ENCODE results near the gene CACNA1D. TPM values are rescaled to one million over a fixed set of nuclear protein-coding genes. Genes with fewer than 3 reads are reported as not detected.

The CACNA1D gene
- total RNA-seq, 4 donors from 2014 or later: 0.85 to 0.88 TPM; not detected in 2

DNA sequence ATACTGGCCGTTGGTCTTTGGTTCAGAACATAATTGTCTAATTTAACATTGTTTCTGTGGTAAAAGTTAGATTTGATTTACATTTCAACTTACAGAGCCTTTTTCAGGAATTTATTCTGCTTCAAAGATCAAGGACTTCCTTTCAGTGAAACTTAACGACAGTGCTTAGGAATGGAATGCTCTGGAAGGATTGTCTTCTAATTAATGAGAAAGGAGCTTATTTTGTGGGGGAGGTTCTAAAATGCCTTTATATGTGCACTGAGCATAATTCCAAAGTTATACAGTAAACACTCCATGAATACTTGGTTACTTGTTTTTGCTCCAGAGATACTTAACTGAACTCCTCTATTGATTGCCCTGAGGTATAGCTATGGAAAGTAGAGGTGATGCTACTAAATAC is 75.7 kb downstream of the CACNA1D start:
- TF ChIP-seq, protein P1, sequence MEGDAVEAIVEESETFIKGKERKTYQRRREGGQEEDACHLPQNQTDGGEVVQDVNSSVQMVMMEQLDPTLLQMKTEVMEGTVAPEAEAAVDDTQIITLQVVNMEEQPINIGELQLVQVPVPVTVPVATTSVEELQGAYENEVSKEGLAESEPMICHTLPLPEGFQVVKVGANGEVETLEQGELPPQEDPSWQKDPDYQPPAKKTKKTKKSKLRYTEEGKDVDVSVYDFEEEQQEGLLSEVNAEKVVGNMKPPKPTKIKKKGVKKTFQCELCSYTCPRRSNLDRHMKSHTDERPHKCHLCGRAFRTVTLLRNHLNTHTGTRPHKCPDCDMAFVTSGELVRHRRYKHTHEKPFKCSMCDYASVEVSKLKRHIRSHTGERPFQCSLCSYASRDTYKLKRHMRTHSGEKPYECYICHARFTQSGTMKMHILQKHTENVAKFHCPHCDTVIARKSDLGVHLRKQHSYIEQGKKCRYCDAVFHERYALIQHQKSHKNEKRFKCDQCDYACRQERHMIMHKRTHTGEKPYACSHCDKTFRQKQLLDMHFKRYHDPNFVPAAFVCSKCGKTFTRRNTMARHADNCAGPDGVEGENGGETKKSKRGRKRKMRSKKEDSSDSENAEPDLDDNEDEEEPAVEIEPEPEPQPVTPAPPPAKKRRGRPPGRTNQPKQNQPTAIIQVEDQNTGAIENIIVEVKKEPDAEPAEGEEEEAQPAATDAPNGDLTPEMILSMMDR (IDR thresholded peaks at IDR 0.05; ENCODE audit: low read depth): no peak

DNA sequence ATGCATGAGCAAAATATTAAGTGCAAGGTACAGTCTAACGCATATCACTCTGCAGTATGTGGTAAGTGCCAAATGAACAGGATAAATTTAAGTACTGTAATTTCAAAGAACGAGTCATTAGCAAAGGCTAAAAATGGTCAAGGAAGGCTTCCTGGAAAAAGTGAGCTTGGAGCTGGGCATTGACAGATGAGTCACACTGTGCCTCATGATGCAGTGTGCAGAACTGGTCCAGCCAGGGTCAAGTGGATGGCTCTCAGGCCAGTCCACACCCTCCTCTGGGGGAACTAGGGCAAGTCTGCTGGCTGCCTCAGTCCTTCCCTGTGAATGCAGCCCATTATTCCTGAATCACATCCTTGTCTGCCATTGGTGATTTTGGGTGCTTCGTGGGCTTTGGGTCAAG is 76.3 kb downstream of the CACNA1D start:
- TF ChIP-seq, protein P1 (IDR thresholded peaks at IDR 0.05; ENCODE audit: low read depth): no peak

DNA sequence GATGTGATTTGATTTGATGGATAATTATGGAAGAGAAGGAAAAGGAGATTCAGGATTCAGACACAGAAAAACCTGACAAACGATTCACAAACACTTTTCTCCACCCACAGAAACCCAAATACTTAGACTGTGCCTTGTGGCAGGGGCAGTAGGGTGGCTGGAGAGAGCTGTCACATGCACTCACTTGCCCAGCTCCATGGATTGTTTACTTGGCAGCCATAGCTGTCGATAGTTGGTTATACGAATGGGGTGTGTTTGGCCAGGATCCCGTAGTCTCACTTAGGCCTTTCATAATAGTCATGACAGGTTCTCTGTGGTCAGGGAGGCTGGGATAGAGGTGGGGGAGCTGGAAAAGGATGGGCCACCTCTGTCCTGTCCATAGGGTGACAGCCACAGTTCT is 76.9 kb downstream of the CACNA1D start:
- TF ChIP-seq, protein P1 (IDR thresholded peaks at IDR 0.05; ENCODE audit: low read depth): no peak

DNA sequence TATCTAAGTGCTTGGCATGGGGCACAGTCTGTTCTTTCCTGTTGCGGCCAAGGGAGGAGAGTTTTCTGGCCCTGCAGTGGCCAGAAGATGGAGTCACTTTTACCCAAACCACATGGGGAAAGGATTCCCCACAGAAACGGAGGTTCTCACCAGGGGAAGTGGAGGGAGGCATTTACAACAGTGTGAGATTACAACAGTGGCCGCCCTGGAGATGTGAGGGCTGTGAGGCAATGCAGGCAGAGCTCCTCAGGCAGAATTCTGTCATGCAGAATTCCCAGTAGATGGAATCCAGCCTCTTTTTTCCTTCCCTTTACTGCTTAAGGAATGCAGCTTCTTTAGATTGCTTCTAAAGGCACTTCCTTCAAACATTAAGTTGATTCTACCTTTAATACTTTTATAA is 83.1 kb downstream of the CACNA1D start:
- TF ChIP-seq, protein P1 (IDR thresholded peaks at IDR 0.05; ENCODE audit: low read depth): no peak

DNA sequence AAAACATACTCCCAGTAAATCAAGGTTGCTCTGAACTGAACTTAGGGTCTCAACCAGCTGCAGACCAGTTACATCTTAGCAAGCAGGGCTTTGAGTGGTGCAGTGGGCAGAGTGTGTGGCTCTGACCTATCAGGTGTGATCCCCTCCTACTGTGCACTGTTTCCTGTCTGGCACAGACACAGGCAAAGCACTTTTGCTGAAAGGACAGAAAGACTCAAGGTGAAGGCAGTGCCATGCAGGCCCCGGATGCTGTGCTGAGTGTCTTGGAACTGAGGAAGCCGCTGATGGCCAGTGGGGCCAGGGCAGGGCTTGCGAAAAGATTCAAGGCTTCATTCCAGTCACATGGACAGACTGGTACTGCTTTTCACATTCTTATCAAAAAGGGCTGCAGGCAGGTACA is 85.2 kb downstream of the CACNA1D start:
- TF ChIP-seq, protein P1 (IDR thresholded peaks at IDR 0.05; ENCODE audit: low read depth): no peak

DNA sequence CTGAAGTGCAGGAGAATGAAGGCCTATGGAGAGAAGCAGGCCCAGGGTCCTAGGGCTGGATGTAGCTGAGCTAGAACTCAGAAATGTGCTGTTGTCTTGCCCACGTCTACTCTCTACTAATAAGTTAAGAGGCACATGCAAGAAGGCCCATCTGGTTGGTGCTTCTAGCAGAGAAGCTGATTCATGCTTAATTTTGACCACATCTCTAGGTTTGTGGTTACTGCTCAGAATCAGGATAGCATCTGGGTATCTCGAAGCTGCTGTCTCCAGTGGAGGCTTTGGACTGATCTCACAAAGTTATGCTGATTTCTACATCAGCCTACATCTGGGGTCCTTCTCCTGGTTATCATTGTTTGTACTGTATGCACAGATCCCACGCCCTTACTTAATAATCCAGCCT is 87.3 kb downstream of the CACNA1D start:
- TF ChIP-seq, protein P1 (IDR thresholded peaks at IDR 0.05; ENCODE audit: low read depth): no peak

DNA sequence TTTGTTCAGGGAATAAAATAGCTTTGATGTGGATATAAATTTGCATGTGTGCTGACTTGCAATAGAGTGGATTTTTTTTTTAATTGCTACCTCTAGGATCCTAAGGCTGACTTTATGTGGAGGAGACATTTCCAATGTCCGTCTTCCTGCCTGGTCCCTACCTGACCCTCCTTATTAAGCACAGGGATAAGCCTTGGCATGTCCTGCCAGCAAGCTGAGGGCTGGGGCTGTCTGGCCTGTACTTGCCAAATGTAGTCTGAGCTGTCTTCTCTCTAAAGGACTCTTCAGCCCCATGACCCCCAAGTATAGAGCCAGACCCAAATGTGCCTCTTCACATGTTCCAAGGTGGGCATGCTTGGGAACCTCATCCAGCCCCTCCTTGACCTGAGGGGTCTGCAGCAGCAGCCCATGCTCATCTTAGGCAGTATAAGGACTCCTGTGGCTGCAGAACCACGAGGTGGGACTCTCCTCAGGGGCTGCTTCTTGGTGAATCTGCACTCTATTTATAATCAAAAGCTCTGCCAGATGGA is 88.8 kb downstream of the CACNA1D start:
- TF ChIP-seq, protein P1 (IDR thresholded peaks at IDR 0.05; ENCODE audit: low read depth): no peak

All from subcutaneous adipose tissue (tissue), 4 donors.